Stimulated activated CD8-positive, alpha-beta memory T cell treated with anti-CD3 and anti-CD28 coated beads, Interleukin-7, amount 100 ng/mL, for 48 hours (primary cell): ENCODE results near the gene DUSP1.
"Not testable (repeated sequence)": the region's sequence is repeated elsewhere in the genome, so short reads cannot be mapped to it uniquely, and the experiment has no call there.

Source experiments
- DNase-seq, 2 donors: peaks; one replicate each; pipeline ENCODE4 v3.0.0-alpha.2; 2020; ENCODE audit warnings: low read depth in 1 of 2; ENCODE audit errors: extremely low read depth in 1 of 2

The DUSP1 gene

DNA sequence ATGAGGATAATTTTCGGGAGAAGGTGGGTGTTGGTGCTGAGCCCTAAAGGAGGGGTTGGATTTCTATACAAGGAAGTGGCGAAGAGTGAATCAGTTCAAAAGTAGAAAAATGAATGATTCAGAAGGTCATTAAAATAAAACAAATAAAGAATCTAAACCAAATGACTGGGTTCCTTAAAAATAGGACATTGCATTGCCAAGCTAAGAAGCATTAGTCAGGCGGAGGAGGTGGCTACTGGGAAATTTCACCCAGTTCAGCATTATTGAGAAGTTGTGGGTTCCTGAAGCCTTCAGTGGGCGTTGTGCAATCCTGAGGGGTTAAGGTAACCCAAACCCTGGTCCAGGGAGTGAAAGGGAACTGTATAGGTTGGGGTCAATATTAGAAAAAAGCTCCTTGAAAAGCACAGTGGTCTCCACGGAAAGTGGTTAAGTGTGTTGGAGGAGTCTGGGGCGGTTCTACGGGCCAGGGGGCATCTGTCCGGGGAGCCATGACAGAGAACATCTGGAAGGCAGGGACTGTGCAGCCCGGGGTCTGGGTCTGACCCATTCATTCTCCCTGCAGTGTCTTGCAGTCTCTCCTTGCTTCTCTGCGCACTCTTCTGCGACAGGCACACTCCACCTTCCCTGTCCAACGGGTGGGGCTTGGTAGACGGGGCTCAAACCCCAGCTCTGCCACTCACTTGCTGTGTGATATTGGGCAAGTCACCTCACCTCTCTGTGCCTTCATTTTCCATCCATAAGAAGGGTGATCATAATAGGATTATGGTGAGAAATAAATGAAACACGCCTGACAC, 27.6 kb upstream of the DUSP1 start:
- no peak for DNase-seq

GRCh38 chr5:172797771-172798191, 26.8 kb upstream of the DUSP1 start:
- no peak for DNase-seq

- DNase-seq, result no peak
Measured at GRCh38 chr5:172796306-172796705, 25.3 kb upstream of the DUSP1 start.

GRCh38 chr5:172795318-172795977, 24.5 kb upstream of the DUSP1 start:
- DNase-seq, result no peak

GRCh38 chr5:172793577-172794488, 22.8 kb upstream of the DUSP1 start:
- DNase-seq, result no peak

DNA sequence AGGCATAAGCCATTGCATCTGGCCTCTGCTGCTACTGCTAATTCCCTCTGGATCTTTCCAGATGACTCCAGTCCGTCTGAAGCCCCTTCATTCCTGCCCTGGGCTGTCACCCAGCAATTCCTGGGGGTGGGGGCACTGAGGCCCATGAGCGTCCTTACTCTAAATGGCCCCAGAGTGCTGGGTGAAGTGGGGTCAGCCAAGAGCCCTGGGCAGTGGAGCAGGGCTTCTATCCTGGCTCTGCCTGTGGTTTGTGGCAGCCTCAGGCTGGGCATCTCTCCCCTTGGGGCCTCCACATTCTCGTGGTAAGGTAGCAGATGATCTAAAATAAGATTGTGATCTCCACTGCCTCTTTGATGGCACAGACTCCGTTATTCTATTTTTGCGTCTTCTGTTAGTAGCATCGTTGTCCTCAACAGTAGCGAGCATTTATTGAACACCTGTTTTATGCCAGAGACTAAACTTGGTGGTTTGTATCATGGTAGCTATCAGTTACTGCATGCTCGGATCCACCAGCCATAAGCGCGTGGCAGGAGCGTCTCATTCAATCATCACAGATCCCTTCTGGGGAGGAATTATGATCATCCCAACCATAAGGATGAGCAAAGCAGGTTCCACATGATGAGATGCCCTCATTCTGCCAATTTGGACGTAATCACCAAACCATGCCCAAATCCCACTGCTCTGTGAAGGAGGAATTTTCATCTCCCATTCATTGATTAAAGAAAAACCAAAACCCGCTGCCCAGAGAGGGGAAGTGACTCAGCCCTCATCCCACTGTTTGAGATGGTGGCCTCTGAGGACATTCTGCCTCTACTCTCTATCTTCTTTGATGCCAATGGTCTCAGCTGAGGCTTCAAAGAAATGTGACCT, 21.9 kb upstream of the DUSP1 start:
- DNase-seq, result no peak

DNA sequence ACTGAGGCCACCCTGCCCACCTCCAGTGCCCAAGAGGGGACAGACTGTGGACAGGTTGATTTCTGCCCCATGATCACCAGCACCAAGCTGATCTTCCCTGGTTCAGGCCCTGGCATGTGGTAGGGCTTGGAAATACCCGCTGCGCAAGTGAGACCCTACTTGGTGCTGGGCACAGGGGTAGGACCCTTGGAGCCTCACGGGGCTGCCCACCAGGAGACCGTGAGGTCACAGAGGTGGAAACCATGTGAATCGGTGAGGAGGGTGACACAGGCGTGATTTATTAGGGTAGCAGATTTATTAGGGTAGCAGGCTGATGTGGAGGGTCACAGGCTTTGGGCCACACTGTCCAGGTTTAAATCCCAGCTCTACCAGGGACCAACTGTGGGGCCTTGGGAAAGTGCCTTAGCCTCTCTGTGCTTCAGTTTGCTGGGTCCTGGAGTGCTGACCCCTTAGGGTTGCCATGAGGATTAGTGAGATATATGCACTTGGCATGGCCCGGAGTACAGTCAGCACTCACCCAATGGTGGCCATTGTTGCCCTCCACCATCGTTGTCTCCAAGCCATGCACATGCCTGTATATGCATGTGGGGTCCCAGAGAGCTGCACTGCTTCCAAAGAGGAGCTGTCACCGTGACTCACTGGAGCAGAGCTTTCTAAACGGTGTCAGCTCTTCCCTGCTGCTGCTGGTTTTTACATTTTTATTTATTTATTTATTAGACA, 20.9 kb upstream of the DUSP1 start:
- no peak for DNase-seq

DNA sequence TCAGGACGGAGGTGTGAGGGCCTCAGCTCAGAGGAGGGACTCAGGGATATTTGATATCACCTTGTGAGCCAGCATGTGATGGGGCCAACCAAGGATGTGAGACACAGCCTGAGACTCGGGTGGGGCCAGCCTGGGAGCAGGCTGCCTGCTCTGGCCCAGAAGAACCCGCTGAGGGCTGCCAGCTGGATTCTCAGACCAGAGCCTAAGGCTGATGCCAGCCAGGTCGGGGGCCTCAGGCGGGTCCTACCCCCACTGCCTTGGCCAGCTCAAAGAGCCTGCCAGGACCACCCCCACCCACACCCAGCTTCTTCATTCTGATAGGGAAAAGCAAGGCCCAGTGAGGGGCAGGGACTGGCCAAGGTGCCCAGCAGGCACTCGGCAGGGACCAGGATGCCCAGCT, 20.3 kb upstream of the DUSP1 start:
- DNase-seq, result no peak

- DNase-seq, result no peak
Measured at GRCh38 chr5:172790496-172790889, 19.5 kb upstream of the DUSP1 start.

DNA sequence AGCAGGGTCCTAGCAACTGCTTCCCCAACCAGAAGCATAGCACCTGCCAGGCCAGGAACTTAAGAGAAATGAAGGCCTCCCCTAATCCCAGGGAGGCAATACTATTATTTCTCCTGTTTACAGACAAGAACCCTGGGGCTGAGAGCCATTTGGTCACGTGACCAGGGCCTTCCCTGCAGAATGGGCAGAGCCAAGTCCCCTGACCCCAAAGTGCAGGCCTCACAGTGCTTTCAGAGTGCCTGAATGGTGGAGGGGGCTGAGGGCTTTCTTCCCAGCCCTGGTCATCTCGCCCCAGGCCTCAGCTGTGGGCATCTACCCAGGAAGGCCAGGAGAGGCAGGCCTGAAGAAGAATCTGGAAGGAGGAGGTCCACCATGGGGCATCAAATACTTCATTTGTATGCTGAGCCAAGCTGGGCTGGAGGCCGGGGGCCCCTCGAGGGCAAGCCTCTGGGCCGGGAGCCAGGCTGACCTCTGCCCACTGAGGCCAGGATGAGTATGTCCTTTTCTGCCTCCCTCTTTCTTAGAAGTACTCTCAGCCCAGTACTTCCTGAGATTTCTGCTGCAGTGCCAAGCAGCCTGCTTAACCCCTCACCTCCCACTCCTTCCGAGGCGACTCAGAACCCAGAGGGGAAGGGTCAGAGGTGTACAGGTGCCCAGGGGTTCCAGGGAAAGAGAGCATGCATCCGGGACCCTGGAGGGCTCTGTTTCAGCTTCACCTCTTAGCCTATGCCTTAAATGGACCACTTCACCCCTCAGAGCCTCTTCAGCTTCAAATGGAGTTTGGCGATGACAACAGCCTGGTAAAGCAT, 18.9 kb upstream of the DUSP1 start:
- DNase-seq, result no peak

- no peak for DNase-seq
Measured at GRCh38 chr5:172788771-172789686, 18.0 kb upstream of the DUSP1 start.

DNA sequence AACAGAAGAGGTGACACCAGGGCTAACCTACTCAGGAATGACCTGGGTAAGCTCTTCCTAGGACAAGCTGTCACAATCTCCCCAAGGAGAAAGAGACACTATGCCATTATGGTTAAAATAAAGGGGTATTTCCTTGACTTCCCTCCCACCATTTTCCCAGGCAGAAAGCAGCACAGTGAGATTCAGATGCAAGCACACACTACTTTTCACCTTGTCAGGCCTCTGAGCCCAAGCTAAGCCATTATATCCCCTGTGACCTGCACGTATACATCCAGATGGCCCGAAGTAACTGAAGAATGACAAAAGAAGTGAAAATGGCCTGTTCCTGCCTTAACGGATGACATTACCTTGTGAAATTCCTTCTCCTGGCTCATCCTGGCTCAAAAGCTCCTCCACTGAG, 16.5 kb upstream of the DUSP1 start:
- DNase-seq, result not testable (repeated sequence)

DNA sequence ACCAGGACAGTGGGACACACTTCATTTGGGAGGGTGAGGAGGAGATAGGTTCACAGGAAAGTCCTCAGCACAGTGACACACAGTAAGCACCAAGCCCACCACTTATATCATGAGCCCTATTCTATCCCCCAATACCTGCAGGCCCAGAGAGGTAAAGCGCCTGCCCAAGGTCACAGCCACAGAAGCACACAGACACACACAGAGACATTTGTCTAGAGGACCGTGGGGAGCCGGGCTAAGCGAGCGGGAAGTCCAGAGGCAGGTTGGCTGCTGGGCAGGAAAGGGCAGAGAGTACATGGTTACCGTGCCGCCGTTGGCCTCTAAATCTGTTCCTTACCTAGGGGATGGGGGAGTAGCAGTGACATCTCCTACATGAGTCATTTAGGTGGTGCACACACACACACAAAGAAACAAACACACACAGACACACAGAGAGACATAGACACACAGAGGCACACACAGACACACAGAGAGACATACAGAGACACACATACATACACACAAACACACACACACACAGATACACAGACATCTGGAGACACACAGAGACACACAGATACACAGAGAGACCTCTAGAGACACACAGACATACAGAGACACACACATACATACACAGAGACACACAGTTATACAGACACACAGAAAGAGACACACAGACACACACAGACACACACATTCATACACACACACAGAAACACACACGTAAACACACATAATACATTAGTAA, 15.9 kb upstream of the DUSP1 start:
- no peak for DNase-seq

GRCh38 chr5:172785429-172786088, 14.6 kb upstream of the DUSP1 start:
- no peak for DNase-seq

DNA sequence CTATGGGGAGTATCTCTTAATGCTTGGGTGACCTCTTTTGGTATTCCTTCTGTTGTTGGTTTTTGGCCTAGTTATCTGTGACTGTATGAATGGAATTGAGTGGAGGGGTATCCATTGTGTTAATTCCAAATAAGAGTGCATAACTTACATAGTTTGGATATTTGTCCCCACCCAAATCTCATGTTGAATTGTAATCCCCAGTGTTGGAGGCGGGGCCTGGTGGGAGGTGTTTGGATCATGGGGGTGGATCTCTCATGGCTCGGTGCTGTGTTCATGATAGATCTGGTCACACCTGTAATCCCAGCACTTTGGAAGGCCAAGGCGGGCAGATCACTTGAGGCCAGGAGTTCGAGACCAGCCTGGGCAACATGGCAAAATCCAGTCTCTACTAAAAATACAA, 13.2 kb upstream of the DUSP1 start:
- not testable (repeated sequence) for DNase-seq

- not testable (repeated sequence) for DNase-seq
Measured at GRCh38 chr5:172783319-172783718, 12.3 kb upstream of the DUSP1 start.
